MCF 10A (cell line): ENCODE data around the gene NFASC. TPM values are rescaled to one million over a fixed set of nuclear protein-coding genes. Genes with fewer than 3 reads are reported as not detected.

Experiments
- BruUV-seq: library from RNA; stranded (reverse); fragments of 400-500 nt; replicated peaks from 2 replicates; lab custom pipeline; 2021; lab: Mats Ljungman, UMichigan
- CTCF ChIA-PET: fragments of 300-600 bp; sonication (Branson Sonifier 250); formaldehyde crosslinking; extraction: SDS; loops from one replicate; lab custom pipeline; 2021; ENCODE audit warnings: antibody characterized with exemption, inconsistent platforms; lab: Yijun Ruan, JAX
- POLR2A ChIA-PET: fragments of 300-600, 350-650 bp; sonication (Branson Sonifier 250); formaldehyde crosslinking; extraction: SDS; loops from one replicate; lab custom pipeline; 2020; ENCODE audit warnings: antibody characterized with exemption, inconsistent platforms; lab: Yijun Ruan, JAX
- DNase-seq: peaks from one replicate; pipeline ENCODE4 v3.0.0-alpha.2; 2018; ENCODE audit not compliant: unreplicated experiment
- H3K27ac Mint-ChIP-seq: one replicate; pipeline ENCODE4 v1.8.0; 2022; ENCODE audit warnings: mild to moderate bottlenecking, low read depth, mixed read lengths; ENCODE audit not compliant: unreplicated experiment
- H3K27me3 Mint-ChIP-seq: one replicate; pipeline ENCODE4 v1.8.0; 2022; ENCODE audit warnings: mixed read lengths; ENCODE audit not compliant: insufficient read depth, unreplicated experiment
- H3K36me3 Mint-ChIP-seq: one replicate; pipeline ENCODE4 v1.8.0; 2022; ENCODE audit warnings: mild to moderate bottlenecking, moderate library complexity, mixed read lengths; ENCODE audit not compliant: insufficient read depth, unreplicated experiment
- H3K4me1 Mint-ChIP-seq: one replicate; pipeline ENCODE4 v1.8.0; 2022; ENCODE audit warnings: mixed read lengths; ENCODE audit not compliant: insufficient read depth, unreplicated experiment
- H3K4me3 Mint-ChIP-seq: one replicate; pipeline ENCODE4 v1.8.0; 2022; ENCODE audit warnings: mild to moderate bottlenecking, moderate library complexity, mixed read lengths; ENCODE audit not compliant: unreplicated experiment
- H3K9me3 Mint-ChIP-seq: one replicate; pipeline ENCODE4 v1.8.0; 2022; ENCODE audit warnings: mixed read lengths; ENCODE audit not compliant: unreplicated experiment
- intact Hi-C: fragments of 100-400 bp; cut with micrococcal nuclease; formaldehyde crosslinking; loops from 2 replicates; pipeline ENCODE4 v1.14.1; 2022
- total RNA-seq: library from RNA; stranded (reverse); gene quantifications from 2 replicates; pipeline ENCODE4 v1.2.3, GENCODE V29; 2022
- TF ChIP-seq, protein P1 (sequence below): fragments of 200-600 bp; IDR thresholded peaks from one replicate; pipeline ENCODE4 v1.8.0; 2022; ENCODE audit warnings: antibody characterized with exemption, mild to moderate bottlenecking; ENCODE audit not compliant: unreplicated experiment

Gene NFASC
- total RNA-seq, 1 experiment from 2014 or later = 0.98 TPM

DNA sequence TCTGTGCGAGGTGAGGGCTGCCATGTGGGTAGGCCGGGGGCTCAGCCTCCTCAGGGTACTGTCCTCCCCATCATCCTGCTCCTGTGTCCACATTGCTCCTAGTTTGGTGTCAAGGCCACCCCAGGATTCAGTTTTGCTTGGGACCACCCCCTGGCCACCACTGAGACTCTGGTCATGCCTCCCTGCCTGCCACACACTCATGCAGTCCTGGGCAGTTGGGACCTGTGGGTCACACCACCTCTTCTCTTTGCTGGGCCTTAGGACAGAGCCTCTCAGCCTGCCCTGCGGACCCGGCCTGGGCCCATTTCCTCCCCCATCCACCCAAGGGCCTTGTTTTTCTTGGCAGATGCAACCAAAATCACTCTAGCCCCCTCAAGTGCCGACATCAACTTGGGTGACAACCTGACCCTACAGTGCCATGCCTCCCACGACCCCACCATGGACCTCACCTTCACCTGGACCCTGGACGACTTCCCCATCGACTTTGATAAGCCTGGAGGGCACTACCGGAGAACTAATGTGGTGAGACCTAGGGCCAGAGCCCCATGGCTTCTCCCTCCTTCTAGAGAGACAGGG is 194.2 kb downstream of the NFASC start:
- TF ChIP-seq, protein P1, sequence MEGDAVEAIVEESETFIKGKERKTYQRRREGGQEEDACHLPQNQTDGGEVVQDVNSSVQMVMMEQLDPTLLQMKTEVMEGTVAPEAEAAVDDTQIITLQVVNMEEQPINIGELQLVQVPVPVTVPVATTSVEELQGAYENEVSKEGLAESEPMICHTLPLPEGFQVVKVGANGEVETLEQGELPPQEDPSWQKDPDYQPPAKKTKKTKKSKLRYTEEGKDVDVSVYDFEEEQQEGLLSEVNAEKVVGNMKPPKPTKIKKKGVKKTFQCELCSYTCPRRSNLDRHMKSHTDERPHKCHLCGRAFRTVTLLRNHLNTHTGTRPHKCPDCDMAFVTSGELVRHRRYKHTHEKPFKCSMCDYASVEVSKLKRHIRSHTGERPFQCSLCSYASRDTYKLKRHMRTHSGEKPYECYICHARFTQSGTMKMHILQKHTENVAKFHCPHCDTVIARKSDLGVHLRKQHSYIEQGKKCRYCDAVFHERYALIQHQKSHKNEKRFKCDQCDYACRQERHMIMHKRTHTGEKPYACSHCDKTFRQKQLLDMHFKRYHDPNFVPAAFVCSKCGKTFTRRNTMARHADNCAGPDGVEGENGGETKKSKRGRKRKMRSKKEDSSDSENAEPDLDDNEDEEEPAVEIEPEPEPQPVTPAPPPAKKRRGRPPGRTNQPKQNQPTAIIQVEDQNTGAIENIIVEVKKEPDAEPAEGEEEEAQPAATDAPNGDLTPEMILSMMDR = no peak
- Mint-ChIP-seq H3K36me3 (no peaks in the 10 kb centered on the region), H3K9me3 (no peaks in the 10 kb centered on the region), H3K27me3 (no peaks in the 10 kb centered on the region), H3K4me3 (no peak overlapping the region), H3K4me1 (peaks cover 5% of the 10 kb centered on the region), H3K27ac (no peak overlapping the region)
- ChIA-PET CTCF (interaction anchor here (0.6 to 6.1 kb wide), 7 partner anchors 11 to 198 kb away, joined by 3 to 182 read pairs (median 8); partner anchors contain the start of gene TMEM81), POLR2A (no interaction called here)
- BruUV-seq = no TSS peak
- DNase-seq = no peak
- intact Hi-C loops = no loop called here

DNA sequence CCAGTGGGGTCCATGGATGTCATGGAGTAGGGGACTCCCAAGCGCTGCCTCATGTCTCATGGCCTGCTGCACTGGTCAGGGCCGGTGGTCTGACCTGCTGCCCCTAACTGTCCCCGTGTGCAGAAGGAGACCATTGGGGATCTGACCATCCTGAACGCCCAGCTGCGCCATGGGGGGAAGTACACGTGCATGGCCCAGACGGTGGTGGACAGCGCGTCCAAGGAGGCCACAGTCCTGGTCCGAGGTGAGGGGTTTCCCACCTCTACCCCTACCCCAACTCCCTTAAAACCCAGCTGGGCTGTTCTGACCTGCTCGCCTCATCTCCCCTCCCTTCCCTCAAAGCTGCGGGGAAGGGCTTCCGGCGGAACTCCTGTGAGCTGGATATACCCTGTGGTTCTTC is 195.0 kb downstream of the NFASC start:
- H3K27ac Mint-ChIP-seq = no peak overlapping the region
- no peak overlapping the region for H3K4me3 Mint-ChIP-seq
- BruUV-seq = no TSS peak
- no peaks in the 10 kb centered on the region for H3K27me3 Mint-ChIP-seq
- DNase-seq = no peak
- peaks cover 5% of the 10 kb centered on the region for H3K4me1 Mint-ChIP-seq
- no peaks in the 10 kb centered on the region for H3K36me3 Mint-ChIP-seq
- TF ChIP-seq, protein P1 = no peak
- POLR2A ChIA-PET = interaction anchor here (0.6 to 1.0 kb wide), 2 partner anchors 14 to 153 kb away, joined by 3 read pairs; no protein-coding TSS in a partner anchor
- H3K9me3 Mint-ChIP-seq = no peaks in the 10 kb centered on the region
- CTCF ChIA-PET = interaction anchor here (0.5 to 2.2 kb wide), 16 partner anchors 8 to 1462 kb away, joined by 3 to 11 read pairs (median 4); no protein-coding TSS in a partner anchor
- intact Hi-C loops = no loop called here

DNA sequence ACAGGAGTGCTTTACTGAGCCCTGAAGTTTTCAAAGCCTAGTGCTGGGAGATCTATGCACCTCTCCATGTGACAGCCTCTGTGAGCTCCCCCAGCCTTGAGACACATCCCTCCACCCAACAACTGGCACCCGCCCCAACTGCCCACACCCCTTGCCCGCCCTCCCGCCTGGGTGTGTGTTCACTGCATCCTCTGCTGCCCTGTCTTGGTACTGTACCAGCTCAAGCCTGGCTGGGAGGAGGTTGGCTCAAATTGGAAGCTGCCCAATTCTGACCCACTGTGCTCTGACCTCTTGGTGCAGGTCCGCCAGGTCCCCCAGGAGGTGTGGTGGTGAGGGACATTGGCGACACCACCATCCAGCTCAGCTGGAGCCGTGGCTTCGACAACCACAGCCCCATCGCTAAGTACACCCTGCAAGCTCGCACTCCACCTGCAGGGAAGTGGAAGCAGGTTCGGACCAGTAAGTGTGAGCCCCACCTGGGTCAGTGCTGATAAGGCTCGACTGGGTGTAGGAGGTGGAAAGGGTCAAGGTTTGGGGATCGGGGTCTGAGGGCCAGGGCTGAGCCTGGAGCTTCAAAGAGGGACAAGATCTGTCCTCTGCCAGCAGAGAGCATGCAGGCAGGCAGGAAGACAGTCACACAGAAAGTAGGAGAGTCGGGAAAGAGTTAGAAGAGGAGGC is 195.6 kb downstream of the NFASC start:
- intact Hi-C loops = no loop called here
- Mint-ChIP-seq H3K27me3 (no peaks in the 10 kb centered on the region), H3K4me3 (no peak overlapping the region), H3K4me1 (peaks cover 5% of the 10 kb centered on the region), H3K27ac (no peak overlapping the region), H3K9me3 (no peaks in the 10 kb centered on the region), H3K36me3 (no peaks in the 10 kb centered on the region)
- TF ChIP-seq, protein P1 = peak; percentile 46
- POLR2A ChIA-PET = interaction anchor here (0.6 to 1.0 kb wide), 2 partner anchors 13 to 154 kb away, joined by 3 read pairs; no protein-coding TSS in a partner anchor
- peak; percentile 49 for DNase-seq
- CTCF ChIA-PET = interaction anchor here (0.6 to 2.2 kb wide), 16 partner anchors 8 to 1463 kb away, joined by 3 to 11 read pairs (median 4); no protein-coding TSS in a partner anchor
- no TSS peak for BruUV-seq

DNA sequence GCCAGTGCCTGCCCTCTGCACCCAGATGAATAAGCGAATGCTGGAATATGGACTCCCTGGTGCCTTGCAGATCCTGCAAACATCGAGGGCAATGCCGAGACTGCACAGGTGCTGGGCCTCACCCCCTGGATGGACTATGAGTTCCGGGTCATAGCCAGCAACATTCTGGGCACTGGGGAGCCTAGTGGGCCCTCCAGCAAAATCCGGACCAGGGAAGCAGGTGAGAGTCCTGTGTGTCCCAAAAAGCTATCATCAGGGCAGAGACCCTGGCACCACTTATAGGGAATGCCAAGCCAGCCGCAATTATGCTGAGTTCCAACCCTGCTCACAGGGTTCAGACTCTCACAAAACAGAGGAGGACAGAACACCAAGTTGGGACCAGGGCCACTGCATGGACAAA is 196.4 kb downstream of the NFASC start:
- H3K4me3 Mint-ChIP-seq = no peak overlapping the region
- intact Hi-C loops = no loop called here
- no peaks in the 10 kb centered on the region for H3K9me3 Mint-ChIP-seq
- H3K36me3 Mint-ChIP-seq = no peaks in the 10 kb centered on the region
- TF ChIP-seq, protein P1 = no peak
- DNase-seq = no peak
- H3K27me3 Mint-ChIP-seq = no peaks in the 10 kb centered on the region
- BruUV-seq = no TSS peak
- H3K4me1 Mint-ChIP-seq = peaks cover 5% of the 10 kb centered on the region
- CTCF ChIA-PET = interaction anchor here (0.8 to 2.2 kb wide), 4 partner anchors 10 to 80 kb away, joined by 3 to 11 read pairs (median 8); no protein-coding TSS in a partner anchor
- no peak overlapping the region for H3K27ac Mint-ChIP-seq
- POLR2A ChIA-PET = interaction anchor here (0.7 kb wide), 1 partner anchor 55 kb away, joined by 4 read pairs; the partner anchor contains the start of gene RBBP5
